Peyer's patch (tissue), 4 donors: ENCODE results near the gene SEMA6B.
A peak's percentile ranks its signal among the peaks of the same experiment; 100 is the strongest.

ENCODE experiments used
- POLR2A ChIP-seq, 2 donors: fragments of 450-650 bp; IDR thresholded peaks; one replicate each; pipeline ENCODE4 v1.5.1; 2017; ENCODE audit warnings: antibody characterized with exemption in 2 of 2, mild to moderate bottlenecking in 2 of 2, moderate library complexity in 2 of 2
- TF ChIP-seq, protein P1 (sequence below), 6 experiments: fragments of 450-650 bp in 4 of 6; fragments of 200-600 bp in 2 of 6; sonication (generic) in 1 of 6; IDR thresholded peaks; one replicate each; pipeline ENCODE4 v1.5.1; 2017 to 2019; ENCODE audit warnings: antibody characterized with exemption in 6 of 6, mild to moderate bottlenecking in 3 of 6, moderate library complexity in 1 of 6

DNA sequence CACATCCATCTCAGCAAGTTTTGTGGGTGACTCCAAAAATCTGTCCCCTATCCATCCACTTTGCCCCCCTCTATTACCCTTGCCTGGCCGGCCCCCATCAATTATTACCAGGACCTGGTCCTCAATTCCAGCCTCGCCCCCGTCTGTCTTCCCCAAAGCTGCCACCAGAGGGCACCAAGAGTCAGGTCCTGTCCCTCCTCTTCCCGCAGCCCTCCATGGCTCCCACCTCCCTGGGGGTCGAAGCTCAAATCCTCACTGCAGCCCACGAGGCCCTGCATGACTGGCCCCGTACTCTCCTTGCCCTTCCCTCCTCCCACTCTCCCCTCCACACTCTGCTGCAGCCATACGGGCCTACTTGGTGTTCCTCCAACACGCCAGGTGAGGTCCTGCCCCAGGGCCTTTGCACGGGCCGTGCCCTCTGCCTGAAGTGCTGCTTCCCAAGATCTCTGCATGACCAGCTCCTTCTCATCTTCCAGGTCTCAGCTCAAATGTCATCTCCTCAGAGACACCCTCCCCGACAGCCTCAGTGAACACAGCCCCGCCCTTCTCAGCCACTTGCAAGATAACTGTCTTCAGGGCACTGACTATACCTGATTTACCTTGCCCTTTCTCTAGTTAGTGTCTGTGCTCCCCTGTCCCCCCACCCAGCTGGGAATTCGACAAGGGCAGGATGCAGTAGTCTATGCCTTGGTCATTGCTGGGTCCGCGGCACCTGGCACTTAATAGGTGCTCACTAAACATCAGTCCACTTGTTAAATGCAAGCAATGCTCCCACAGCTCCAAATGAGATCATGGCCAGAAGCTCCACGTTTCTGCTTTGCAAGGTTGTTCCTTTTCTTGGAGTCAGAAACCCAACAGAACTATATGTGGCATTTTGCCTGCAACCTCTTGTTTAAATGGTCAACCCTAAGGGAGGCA lies 16.8 kb upstream of the SEMA6B start:
- TF ChIP-seq, protein P1, sequence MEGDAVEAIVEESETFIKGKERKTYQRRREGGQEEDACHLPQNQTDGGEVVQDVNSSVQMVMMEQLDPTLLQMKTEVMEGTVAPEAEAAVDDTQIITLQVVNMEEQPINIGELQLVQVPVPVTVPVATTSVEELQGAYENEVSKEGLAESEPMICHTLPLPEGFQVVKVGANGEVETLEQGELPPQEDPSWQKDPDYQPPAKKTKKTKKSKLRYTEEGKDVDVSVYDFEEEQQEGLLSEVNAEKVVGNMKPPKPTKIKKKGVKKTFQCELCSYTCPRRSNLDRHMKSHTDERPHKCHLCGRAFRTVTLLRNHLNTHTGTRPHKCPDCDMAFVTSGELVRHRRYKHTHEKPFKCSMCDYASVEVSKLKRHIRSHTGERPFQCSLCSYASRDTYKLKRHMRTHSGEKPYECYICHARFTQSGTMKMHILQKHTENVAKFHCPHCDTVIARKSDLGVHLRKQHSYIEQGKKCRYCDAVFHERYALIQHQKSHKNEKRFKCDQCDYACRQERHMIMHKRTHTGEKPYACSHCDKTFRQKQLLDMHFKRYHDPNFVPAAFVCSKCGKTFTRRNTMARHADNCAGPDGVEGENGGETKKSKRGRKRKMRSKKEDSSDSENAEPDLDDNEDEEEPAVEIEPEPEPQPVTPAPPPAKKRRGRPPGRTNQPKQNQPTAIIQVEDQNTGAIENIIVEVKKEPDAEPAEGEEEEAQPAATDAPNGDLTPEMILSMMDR (IDR thresholded peaks at IDR 0.05): peak; percentile 26 to 62 (median 59)
- no peak for TF ChIP-seq POLR2A (IDR thresholded peaks at IDR 0.05)
